HG02981 (cell line): ENCODE measurements around the gene ULK1.

ENCODE experiments used
- ATAC-seq: cut with Tn5 transposase; IDR thresholded peaks from one replicate; pipeline ENCODE4 v1.9.1; 2021; ENCODE audit warnings: mild to moderate bottlenecking, moderate library complexity; ENCODE audit not compliant: unreplicated experiment

Gene ULK1

DNA sequence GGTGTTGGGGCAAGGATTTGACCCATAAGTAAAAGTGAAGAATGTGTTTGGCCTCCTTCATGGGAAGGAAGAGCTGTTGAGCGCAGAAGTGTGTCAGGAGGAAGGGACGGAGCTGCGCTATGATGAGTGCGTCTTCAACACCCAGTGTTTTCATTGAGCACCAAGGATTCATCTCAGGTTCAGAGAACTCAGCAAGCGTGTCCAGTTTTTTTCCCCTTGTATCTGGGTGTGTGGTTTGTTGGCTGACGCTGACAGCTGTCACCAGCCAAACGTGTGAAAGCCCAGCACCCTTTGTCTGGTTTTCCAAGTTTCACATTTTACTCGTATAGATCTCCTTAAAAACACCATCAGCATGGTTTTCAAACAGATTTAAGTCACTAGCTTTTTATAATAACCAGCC, 67.6 kb downstream of the ULK1 start:
- no peak for ATAC-seq

DNA sequence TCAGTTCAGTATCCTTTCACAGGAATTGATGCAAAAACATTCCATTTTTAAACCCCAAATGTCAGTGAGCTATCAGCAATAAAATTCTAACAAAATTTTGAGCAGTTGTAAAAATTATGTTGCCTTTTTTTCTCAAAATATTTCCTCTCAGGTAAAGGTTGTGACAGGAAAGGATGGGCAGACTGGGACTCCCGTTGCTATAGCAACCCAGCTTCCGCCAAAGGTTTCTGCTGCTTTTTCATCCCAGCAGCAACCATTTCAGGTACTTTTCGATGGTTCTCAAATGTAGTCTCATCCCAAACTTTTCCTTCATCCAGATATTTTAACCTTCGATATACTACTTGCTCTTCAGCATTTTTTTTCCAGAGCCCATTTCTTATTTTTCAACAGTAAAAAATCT, 69.0 kb downstream of the ULK1 start:
- ATAC-seq: no peak

GRCh38 chr12:131965073-131965472, 70.7 kb downstream of the ULK1 start:
- no peak for ATAC-seq

DNA sequence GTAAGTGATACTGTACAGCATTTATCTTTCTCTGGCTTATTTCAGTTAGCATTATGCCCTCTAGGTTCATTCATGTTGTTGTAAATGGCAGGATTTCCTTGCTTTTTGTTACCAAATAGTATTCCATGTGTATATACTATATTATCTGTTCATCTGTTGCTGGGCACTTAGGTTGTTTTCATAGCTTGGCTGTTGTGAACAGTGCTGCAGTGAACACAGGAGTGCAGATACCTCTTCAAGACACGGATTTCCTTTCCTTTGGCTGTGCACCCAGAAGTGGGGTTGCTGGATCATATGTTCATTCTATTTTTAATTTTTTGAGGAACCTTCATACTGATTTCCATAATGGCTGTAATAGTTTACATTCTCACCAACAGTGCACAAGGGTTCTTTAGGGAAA, 76.8 kb downstream of the ULK1 start:
- no peak for ATAC-seq
